Endothelial cell of umbilical vein (primary cell): ENCODE measurements around the gene PRR11.

Experiments used
- CTCF ChIP-seq, 2 donors: IDR thresholded peaks; 1 replicate in 1 of 2; 2 replicates in 1 of 2; pipeline ENCODE4 v1.5.1; 2011; ENCODE audit warnings: low read length in 2 of 2, mild to moderate bottlenecking in 2 of 2, moderate library complexity in 2 of 2, control low read depth in 1 of 2, inconsistent platforms in 1 of 2, low read depth in 1 of 2; ENCODE audit not compliant: insufficient read depth in 1 of 2; ENCODE audit errors: extremely low read depth in 1 of 2
- POLR2A ChIP-seq: IDR thresholded peaks from 2 replicates; pipeline ENCODE4 v1.6.1; 2012; ENCODE audit warnings: low read depth, mild to moderate bottlenecking, control low read depth, low read length
- POLR2AphosphoS5 ChIP-seq: IDR thresholded peaks from 2 replicates; pipeline ENCODE4 v1.6.1; 2012; ENCODE audit warnings: low read depth, mild to moderate bottlenecking, control low read depth, low read length, moderate library complexity; ENCODE audit not compliant: insufficient read depth

GRCh38 chr17:59219370-59219769 is 63.8 kb downstream of the PRR11 start:
- TF ChIP-seq CTCF (IDR thresholded peaks at IDR 0.05; ENCODE audit: extremely low read depth in 1 of 2, insufficient read depth in 1 of 2, low read depth in 1 of 2, low read length in 2 of 2) = no peak
- TF ChIP-seq POLR2A = no peak
- TF ChIP-seq POLR2AphosphoS5 = no peak
